KMS-11 (cell line): ENCODE measurements around the gene KCNJ10.

ENCODE experiments used
- H2AFZ ChIP-seq: fragments of 200-600 bp; sonication (generic); 2 replicates; pipeline ENCODE4 v1.6.1; 2016; ENCODE audit warnings: antibody characterized with exemption, mixed run types, low read depth
- H3K27ac ChIP-seq: fragments of 200-600 bp; sonication (generic); 2 replicates; pipeline ENCODE4 v1.6.1; 2016; ENCODE audit warnings: mild to moderate bottlenecking, mixed run types
- H3K27me3 ChIP-seq: fragments of 200-600 bp; sonication (generic); 2 replicates; pipeline ENCODE4 v1.6.1; 2017; ENCODE audit warnings: mild to moderate bottlenecking, low read depth, mixed run types, moderate library complexity; ENCODE audit not compliant: insufficient read depth
- H3K36me3 ChIP-seq: fragments of 200-600 bp; sonication (generic); 2 replicates; pipeline ENCODE4 v1.6.1; 2017; ENCODE audit warnings: mild to moderate bottlenecking, mixed run types; ENCODE audit not compliant: insufficient read depth
- H3K4me1 ChIP-seq: fragments of 200-600 bp; sonication (generic); 2 replicates; pipeline ENCODE4 v1.6.1; 2016; ENCODE audit warnings: mild to moderate bottlenecking, low read depth, mixed run types; ENCODE audit not compliant: poor library complexity, severe bottlenecking
- H3K4me2 ChIP-seq: fragments of 200-600 bp; sonication (generic); 2 replicates; pipeline ENCODE4 v1.7.0; 2016; ENCODE audit warnings: mild to moderate bottlenecking, mixed run types
- H3K4me3 ChIP-seq: fragments of 200-600 bp; sonication (generic); IDR thresholded peaks from 2 replicates; pipeline ENCODE4 v1.6.1; 2017; ENCODE audit warnings: low read depth, low read length, mixed read lengths; ENCODE audit not compliant: insufficient read depth
- H3K79me2 ChIP-seq: fragments of 200-600 bp; sonication (generic); 2 replicates; pipeline ENCODE4 v1.6.1; 2016; ENCODE audit warnings: low read depth, mixed run types; ENCODE audit not compliant: insufficient read depth
- H3K9ac ChIP-seq: fragments of 200-600 bp; sonication (generic); 2 replicates; pipeline ENCODE4 v1.6.1; 2016; ENCODE audit warnings: mild to moderate bottlenecking, mixed run types
- H4K20me1 ChIP-seq: fragments of 200-600 bp; sonication (generic); 2 replicates; pipeline ENCODE4 v1.6.1; 2016; ENCODE audit warnings: mild to moderate bottlenecking, mixed run types; ENCODE audit not compliant: insufficient read depth
- TF ChIP-seq, protein P1 (sequence below): fragments of 200-600 bp; sonication (generic); conservative IDR thresholded peaks from 2 replicates; pipeline ENCODE4 v1.6.1; 2017; ENCODE audit warnings: low read depth, mild to moderate bottlenecking, antibody characterized with exemption, low read length, moderate library complexity, mixed read lengths

KCNJ10 gene

GRCh38 chr1:159962176-159962575 lies 107.8 kb downstream of the KCNJ10 start:
- no peak overlapping the region for H3K4me2 ChIP-seq
- H3K4me3 ChIP-seq = no peak overlapping the region
- H4K20me1 ChIP-seq = no peaks in the 10 kb centered on the region

GRCh38 chr1:159961636-159962035 lies 108.3 kb downstream of the KCNJ10 start:
- H3K36me3 ChIP-seq = no peaks in the 10 kb centered on the region
- H3K9ac ChIP-seq = no peak overlapping the region
- no peaks in the 10 kb centered on the region for H3K27me3 ChIP-seq
- TF ChIP-seq, protein P1, sequence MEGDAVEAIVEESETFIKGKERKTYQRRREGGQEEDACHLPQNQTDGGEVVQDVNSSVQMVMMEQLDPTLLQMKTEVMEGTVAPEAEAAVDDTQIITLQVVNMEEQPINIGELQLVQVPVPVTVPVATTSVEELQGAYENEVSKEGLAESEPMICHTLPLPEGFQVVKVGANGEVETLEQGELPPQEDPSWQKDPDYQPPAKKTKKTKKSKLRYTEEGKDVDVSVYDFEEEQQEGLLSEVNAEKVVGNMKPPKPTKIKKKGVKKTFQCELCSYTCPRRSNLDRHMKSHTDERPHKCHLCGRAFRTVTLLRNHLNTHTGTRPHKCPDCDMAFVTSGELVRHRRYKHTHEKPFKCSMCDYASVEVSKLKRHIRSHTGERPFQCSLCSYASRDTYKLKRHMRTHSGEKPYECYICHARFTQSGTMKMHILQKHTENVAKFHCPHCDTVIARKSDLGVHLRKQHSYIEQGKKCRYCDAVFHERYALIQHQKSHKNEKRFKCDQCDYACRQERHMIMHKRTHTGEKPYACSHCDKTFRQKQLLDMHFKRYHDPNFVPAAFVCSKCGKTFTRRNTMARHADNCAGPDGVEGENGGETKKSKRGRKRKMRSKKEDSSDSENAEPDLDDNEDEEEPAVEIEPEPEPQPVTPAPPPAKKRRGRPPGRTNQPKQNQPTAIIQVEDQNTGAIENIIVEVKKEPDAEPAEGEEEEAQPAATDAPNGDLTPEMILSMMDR = no peak
- H3K27ac ChIP-seq = no peak overlapping the region
- no peak overlapping the region for H3K4me2 ChIP-seq
- no peaks in the 10 kb centered on the region for H3K79me2 ChIP-seq
- H3K4me3 ChIP-seq = no peak overlapping the region
- H4K20me1 ChIP-seq = no peaks in the 10 kb centered on the region
- H2AFZ ChIP-seq = no peak overlapping the region
- no peaks in the 10 kb centered on the region for H3K4me1 ChIP-seq

More at GRCh38 chr1:159962176-159962575, 107.8 kb downstream of the KCNJ10 start:
- no peaks in the 10 kb centered on the region for H3K79me2 ChIP-seq
- H3K27ac ChIP-seq = no peak overlapping the region
- TF ChIP-seq, protein P1 = no peak
- H3K9ac ChIP-seq = no peak overlapping the region
- no peaks in the 10 kb centered on the region for H3K4me1 ChIP-seq
- H2AFZ ChIP-seq = no peak overlapping the region
- H3K36me3 ChIP-seq = no peaks in the 10 kb centered on the region
- no peaks in the 10 kb centered on the region for H3K27me3 ChIP-seq

DNA sequence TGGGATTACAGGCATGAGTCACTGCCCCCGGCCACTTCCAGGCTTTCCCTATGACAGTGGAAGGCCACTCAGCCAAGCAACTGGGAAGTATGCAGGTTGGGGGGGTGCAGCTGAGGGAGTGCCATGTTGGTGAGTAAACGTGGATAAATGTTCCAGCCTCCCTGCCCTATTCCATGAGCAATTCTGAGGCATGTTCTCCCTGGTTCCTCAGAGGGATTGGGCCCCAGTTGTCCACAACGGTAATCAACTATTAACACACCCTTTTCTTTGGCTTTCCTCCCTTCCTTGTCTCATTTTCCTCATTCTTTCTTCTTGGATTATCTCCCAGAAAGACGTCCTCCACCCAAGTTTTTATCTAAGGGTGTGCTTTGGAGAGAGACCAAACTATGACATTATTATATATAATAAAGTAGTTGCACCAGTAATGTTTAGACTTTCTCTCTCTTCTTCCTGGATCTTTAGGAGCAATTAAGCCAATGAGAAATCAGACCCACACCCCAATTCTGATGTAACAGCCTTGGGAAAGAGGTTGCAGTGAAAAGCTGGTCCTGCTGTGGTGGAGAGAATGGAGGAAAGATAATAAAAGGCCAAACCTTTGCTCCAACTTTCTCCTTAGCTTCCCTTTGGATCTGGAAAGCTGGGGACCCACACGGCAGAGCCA lies 109.1 kb downstream of the KCNJ10 start:
- Histone ChIP-seq H3K9ac (no peak overlapping the region), H3K27me3 (no peaks in the 10 kb centered on the region), H3K36me3 (no peaks in the 10 kb centered on the region), H3K4me2 (no peak overlapping the region), H3K79me2 (no peaks in the 10 kb centered on the region), H3K27ac (no peak overlapping the region), H4K20me1 (no peaks in the 10 kb centered on the region), H3K4me1 (no peaks in the 10 kb centered on the region), H2AFZ (no peak overlapping the region), H3K4me3 (no peak overlapping the region)
- TF ChIP-seq, protein P1 = no peak

DNA sequence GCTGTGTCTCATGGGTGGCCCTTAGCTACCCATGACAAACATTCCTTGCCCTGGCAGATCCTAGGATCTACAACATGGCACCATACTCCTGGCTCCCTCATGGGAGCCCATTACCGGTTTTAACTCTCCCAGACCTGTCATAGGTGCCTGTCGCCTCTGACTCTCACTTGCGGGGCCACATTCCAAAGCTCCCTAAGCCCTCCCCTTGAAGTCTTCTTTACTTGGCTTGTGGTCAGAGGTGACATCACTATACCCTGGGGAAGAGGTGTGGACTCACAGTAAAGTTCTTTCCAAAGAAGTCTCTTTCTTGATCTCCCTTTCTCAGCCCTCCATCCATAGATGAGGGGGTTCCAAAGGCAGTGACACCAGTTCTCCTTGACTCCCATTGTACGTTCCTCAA lies 110.5 kb downstream of the KCNJ10 start:
- Histone ChIP-seq H4K20me1 (no peaks in the 10 kb centered on the region), H3K27me3 (peaks cover under 1% of the 10 kb centered on the region; the same call in 1 of the 2 replicates), H3K27ac (no peak overlapping the region), H3K4me3 (no peak overlapping the region), H2AFZ (no peak overlapping the region), H3K36me3 (no peaks in the 10 kb centered on the region), H3K9ac (no peak overlapping the region), H3K4me2 (no peak overlapping the region), H3K4me1 (no peaks in the 10 kb centered on the region), H3K79me2 (no peaks in the 10 kb centered on the region)
- TF ChIP-seq, protein P1 = no peak
